H1 (cell line): ENCODE measurements around the gene GNLY. TPM values are rescaled to one million over a fixed set of nuclear protein-coding genes. Genes with fewer than 3 reads are reported as not detected.

Experiments used
- E2F6 ChIP-seq: IDR thresholded peaks from 2 replicates; pipeline ENCODE4 v1.6.1; 2012; ENCODE audit warnings: inconsistent platforms
- EP300 ChIP-seq, 2 experiments: IDR thresholded peaks; 1 replicate in 1 of 2; 2 replicates in 1 of 2; pipeline ENCODE4 v1.6.1; 2011 to 2012; ENCODE audit warnings: low read depth in 2 of 2, low read length in 2 of 2, mild to moderate bottlenecking in 2 of 2, borderline replicate concordance in 1 of 2, inconsistent platforms in 1 of 2, moderate library complexity in 1 of 2
- FOSL1 ChIP-seq: IDR thresholded peaks from 2 replicates; pipeline ENCODE4 v1.6.1; 2011; ENCODE audit warnings: mild to moderate bottlenecking, low read depth, low read length, moderate library complexity; ENCODE audit not compliant: insufficient read depth
- JUND ChIP-seq: IDR thresholded peaks from 2 replicates; pipeline ENCODE4 v1.6.1; 2011; ENCODE audit warnings: mild to moderate bottlenecking, improper control_type of control experiment, low read length
- polyA plus RNA-seq, 7 experiments: library from polyadenylated mRNA; depleted of rRNA in 3 of 7; stranded (reverse) in 5 of 7; unstranded in 2 of 7; fragments of >200 nt in 5 of 7; fragments of 200-250 nt in 2 of 7; gene quantifications; 1 replicate in 5 of 7; 2 replicates in 1 of 7; 4 replicates in 1 of 7; pipeline versions ENCODE4 v1.2.1 to v1.2.3, GENCODE V29; 2011 to 2013; ENCODE audit warnings: missing spikeins in 2 of 7, mixed read lengths in 2 of 7
- total RNA-seq: library from RNA; stranded (reverse); fragmentation: NEBNext Ultra II Directional; extraction: Animal tissue kit (Norgen Biotek cat#: 25700); gene quantifications from 2 replicates; pipeline ENCODE4 v1.2.1, GENCODE V29; 2021

Gene GNLY
- total and polyA plus RNA-seq, 2 of the 8 experiments (the other 6 are each of a cell fraction or from before 2014, with no cell fraction given): 0.03 TPM; not detected in 1

GRCh38 chr2:85709401-85709811, 15.2 kb downstream of the GNLY start (continued):
- TF ChIP-seq EP300 (IDR thresholded peaks at IDR 0.05; ENCODE audit: borderline replicate concordance in 1 of 2, low read depth in 2 of 2, low read length in 2 of 2) (no peak), FOSL1 (no peak), JUND (no peak), E2F6 (no peak)
